Colonic mucosa (tissue), 4 donors: Measurements from ENCODE around the gene TMEM51. TPM values are rescaled to one million over a fixed set of nuclear protein-coding genes. Genes with fewer than 3 reads are reported as not detected.

Source experiments
- DNase-seq: peaks from one replicate; pipeline ENCODE4 v3.0.0-alpha.2; 2020
- H3K27ac ChIP-seq: fragments of 200-600 bp; one replicate; pipeline ENCODE4 v1.8.0; 2021
- H3K27me3 ChIP-seq: fragments of 200-600 bp; one replicate; pipeline ENCODE4 v1.8.0; 2021
- H3K36me3 ChIP-seq: fragments of 200-600 bp; one replicate; pipeline ENCODE4 v1.8.0; 2021
- H3K4me1 ChIP-seq: fragments of 200-600 bp; one replicate; pipeline ENCODE4 v1.8.0; 2021; ENCODE audit warnings: mild to moderate bottlenecking
- H3K4me3 ChIP-seq: fragments of 200-600 bp; one replicate; pipeline ENCODE4 v1.8.0; 2021
- H3K9ac ChIP-seq, 2 donors: one replicate each; pipeline ENCODE4 v1.7.0; 2013; ENCODE audit warnings: control low read depth in 2 of 2, low read depth in 2 of 2, low read length in 2 of 2
- H3K9me3 ChIP-seq: fragments of 200-600 bp; one replicate; pipeline ENCODE4 v1.8.0; 2021
- intact Hi-C: fragments of 100-400 bp; cut with DNase I; formaldehyde crosslinking; loops from one replicate; pipeline ENCODE4 v1.14.1; 2022
- total RNA-seq, 2 donors: library from RNA; stranded (reverse); fragmentation: NEBNext Ultra II Directional in 1 of 2; extraction: Animal tissue kit (Norgen Biotek cat#: 25700) in 1 of 2; gene quantifications; one replicate each; pipeline ENCODE4 v1.2.1, GENCODE V29; 2021
- TF ChIP-seq, protein P1 (sequence below): fragments of 200-600 bp; IDR thresholded peaks from one replicate; pipeline ENCODE4 v1.8.0; 2022; ENCODE audit warnings: antibody characterized with exemption, mild to moderate bottlenecking
- donor health status: healthy.
- donor health status: DM: no; HTN: no; CAD: no.
- donor health status: DM: no; HTN: no; CAD: no.

Gene TMEM51
- total RNA-seq, 2 donors from 2014 or later, result 21.3 to 28.6 TPM

- Histone ChIP-seq H3K36me3 (no peaks in the 10 kb centered on the region), H3K27me3 (no peaks in the 10 kb centered on the region), H3K27ac (no peak overlapping the region), H3K4me1 (peaks cover 19% of the 10 kb centered on the region), H3K4me3 (no peak overlapping the region), H3K9me3 (no peaks in the 10 kb centered on the region), H3K9ac (no peak overlapping the region)
- intact Hi-C loops, result no loop called here
- TF ChIP-seq, protein P1, sequence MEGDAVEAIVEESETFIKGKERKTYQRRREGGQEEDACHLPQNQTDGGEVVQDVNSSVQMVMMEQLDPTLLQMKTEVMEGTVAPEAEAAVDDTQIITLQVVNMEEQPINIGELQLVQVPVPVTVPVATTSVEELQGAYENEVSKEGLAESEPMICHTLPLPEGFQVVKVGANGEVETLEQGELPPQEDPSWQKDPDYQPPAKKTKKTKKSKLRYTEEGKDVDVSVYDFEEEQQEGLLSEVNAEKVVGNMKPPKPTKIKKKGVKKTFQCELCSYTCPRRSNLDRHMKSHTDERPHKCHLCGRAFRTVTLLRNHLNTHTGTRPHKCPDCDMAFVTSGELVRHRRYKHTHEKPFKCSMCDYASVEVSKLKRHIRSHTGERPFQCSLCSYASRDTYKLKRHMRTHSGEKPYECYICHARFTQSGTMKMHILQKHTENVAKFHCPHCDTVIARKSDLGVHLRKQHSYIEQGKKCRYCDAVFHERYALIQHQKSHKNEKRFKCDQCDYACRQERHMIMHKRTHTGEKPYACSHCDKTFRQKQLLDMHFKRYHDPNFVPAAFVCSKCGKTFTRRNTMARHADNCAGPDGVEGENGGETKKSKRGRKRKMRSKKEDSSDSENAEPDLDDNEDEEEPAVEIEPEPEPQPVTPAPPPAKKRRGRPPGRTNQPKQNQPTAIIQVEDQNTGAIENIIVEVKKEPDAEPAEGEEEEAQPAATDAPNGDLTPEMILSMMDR, result no peak
- DNase-seq, result no peak
Measured at GRCh38 chr1:15186073-15186845, 32.7 kb downstream of the TMEM51 start.

DNA sequence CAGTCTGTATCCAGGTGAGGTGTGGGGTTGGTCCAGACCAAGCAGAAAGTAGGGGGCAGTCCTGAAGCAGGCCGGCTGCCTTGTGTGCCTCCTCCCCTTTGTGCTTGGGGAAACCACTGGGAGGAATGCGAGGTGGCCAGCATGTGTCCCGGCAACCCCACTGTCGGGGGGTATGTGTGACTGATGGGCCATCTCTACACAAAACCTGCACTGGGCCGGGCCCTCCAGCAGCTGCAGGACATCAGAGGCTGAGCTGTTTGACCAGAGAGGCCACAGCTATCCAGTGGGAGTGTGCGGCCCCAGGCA lies 33.3 kb downstream of the TMEM51 start:
- intact Hi-C loops, result no loop called here
- H3K27ac ChIP-seq, result no peak overlapping the region
- no peaks in the 10 kb centered on the region for H3K36me3 ChIP-seq
- H3K9ac ChIP-seq, result no peak overlapping the region
- H3K4me3 ChIP-seq, result no peak overlapping the region
- H3K4me1 ChIP-seq, result peaks cover 19% of the 10 kb centered on the region
- TF ChIP-seq, protein P1, result no peak
- no peak for DNase-seq
- no peaks in the 10 kb centered on the region for H3K9me3 ChIP-seq
- no peaks in the 10 kb centered on the region for H3K27me3 ChIP-seq

DNA sequence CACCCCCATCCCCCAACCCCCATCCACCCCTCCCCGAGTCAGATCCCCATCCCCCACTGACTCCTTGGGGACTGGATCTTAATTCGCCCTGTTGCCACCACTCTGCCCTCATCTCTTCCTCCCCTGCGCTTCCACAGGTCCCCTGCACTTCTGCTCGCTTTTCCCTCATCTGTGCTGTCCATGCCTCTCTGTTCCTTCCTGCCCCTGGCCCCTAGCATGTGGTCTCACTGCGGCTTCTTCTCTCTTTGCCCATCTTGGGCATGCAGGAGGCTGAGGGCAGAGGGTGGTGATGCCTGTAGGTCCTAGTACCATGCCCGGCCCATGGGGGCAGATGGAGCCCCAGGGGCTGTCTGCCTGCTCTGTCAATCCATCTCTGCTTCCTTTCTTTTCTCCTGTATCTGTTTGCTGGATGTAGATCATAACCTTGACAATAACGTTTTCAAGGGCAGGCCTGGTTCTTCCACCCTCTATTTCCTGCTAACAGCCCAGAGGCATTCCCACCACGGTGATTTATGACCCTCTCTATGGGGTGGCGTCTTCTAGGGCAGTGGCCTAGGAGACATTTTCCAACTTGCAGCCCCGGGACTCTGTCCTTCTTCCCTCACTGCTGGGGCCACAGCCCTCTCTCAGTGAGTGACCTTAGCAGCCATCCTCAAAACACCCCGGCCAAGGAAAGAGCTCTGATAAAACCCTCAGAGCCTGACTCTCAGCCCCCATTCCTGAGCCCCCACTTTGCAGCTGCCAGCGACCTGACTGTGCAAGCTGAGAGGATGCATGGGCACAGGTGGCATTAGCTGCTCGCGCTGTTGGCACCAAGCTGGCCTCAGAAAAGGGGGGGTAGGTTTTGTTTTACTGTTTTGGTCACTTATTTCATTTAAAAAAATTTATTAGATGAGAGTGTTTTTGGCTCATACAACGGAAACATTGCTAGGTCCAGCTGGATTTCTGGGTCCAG lies 33.9 kb downstream of the TMEM51 start:
- no peaks in the 10 kb centered on the region for H3K9me3 ChIP-seq
- DNase-seq, result peak; percentile 50
- H3K4me3 ChIP-seq, result no peak overlapping the region
- no peaks in the 10 kb centered on the region for H3K27me3 ChIP-seq
- peaks cover 19% of the 10 kb centered on the region for H3K4me1 ChIP-seq
- peak overlapping the region in 1 of 2 donors; percentile 68 for H3K9ac ChIP-seq
- TF ChIP-seq, protein P1, result no peak
- no peaks in the 10 kb centered on the region for H3K36me3 ChIP-seq
- intact Hi-C loops, result no loop called here
- H3K27ac ChIP-seq, result peak overlapping the region; percentile 44

GRCh38 chr1:15188130-15188524 lies 34.6 kb downstream of the TMEM51 start:
- Histone ChIP-seq H3K9ac (peak overlapping the region in 1 of 2 donors; percentile 68), H3K27me3 (no peaks in the 10 kb centered on the region), H3K4me3 (no peak overlapping the region), H3K27ac (no peak overlapping the region), H3K4me1 (peaks cover 19% of the 10 kb centered on the region), H3K9me3 (no peaks in the 10 kb centered on the region), H3K36me3 (no peaks in the 10 kb centered on the region)
- no peak for DNase-seq
- TF ChIP-seq, protein P1, result no peak
- intact Hi-C loops, result no loop called here

GRCh38 chr1:15188678-15189077 lies 35.1 kb downstream of the TMEM51 start:
- no peak for DNase-seq
- H3K4me1 ChIP-seq, result peaks cover 19% of the 10 kb centered on the region
- intact Hi-C loops, result no loop called here

More at GRCh38 chr1:15188678-15189077, 35.1 kb downstream of the TMEM51 start:
- Histone ChIP-seq H3K27ac (peak overlapping the region; percentile 52), H3K9ac (no peak overlapping the region), H3K36me3 (no peaks in the 10 kb centered on the region), H3K9me3 (no peaks in the 10 kb centered on the region), H3K4me3 (no peak overlapping the region), H3K27me3 (no peaks in the 10 kb centered on the region)
- TF ChIP-seq, protein P1, result no peak
